Activated gamma-delta T cell (primary cell): ENCODE measurements around the gene WDR3.

Experiments used
- DNase-seq: peaks from one replicate; lab custom pipeline; 2025; lab: John Stamatoyannopoulos, UW

Gene WDR3

DNA sequence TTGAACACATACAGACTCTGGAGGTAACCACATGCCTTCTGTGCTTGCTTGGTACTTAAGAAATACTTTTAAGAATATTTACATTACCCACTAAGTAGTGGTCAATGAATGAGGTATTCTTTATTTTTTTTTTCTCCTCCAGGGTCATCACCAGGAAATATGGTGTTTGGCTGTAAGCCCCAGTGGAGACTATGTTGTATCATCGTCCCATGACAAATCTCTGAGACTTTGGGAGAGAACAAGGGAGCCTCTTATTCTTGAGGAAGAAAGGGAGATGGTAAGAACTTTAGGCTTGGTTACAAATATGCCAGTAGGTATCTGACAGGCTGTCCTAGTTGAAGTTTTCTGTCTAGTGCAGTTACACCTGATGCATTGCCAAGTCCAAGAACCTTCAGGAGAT lies 22.8 kb downstream of the WDR3 start:
- no peak for DNase-seq

DNA sequence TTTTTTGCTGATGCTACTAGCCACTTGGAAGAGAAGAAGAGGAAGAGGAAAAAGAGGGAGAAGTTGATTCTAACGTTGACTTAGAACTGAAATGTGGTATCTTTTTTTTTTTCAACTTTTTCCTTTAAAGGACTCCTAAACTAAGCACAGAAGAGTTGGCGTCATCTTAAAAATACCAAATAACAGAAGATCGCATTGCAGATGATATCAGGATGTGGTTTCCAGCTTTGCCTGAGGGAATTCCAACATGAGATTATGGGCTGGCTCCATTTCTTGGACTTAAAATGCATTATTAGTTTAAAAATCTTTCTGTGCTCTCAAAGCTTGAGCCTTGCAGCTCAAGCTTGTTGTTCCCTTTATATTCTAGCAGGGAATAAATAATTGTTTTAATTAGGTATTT lies 29.8 kb downstream of the WDR3 start:
- no peak for DNase-seq

DNA sequence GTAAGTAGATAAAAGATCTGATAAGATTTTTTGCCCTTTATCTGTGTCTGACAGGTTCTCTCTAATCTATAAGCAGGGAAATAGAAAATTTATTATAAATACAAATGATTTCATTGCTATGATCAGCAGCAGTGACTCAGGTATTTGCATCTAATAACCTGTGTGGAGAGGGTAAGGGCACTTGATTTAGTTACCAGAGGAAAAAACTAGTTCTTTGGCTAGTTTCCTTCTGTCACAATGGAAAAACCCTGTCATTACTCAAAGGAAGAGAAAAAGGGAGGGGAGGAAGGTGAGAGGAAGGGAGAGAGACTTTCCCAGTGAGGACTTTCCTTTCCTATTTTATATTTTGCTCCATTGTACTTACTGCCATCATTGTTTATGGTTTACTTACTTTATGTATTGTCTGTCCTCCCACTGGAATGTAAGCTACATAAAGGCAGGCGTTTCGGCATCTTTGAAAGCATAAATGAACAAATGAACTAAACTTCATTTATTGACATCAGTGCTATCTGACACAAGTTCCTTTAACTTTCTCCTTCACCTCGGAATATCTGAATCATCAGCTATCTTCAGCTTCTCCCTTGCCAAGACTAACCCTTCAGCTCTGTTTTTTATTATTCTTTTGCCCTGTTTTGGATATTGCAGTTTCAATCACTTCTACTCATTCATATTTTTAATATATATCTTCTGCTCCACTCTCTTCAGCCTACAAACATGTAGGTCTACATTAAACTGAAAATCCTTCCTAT lies 34.9 kb downstream of the WDR3 start:
- no peak for DNase-seq

DNA sequence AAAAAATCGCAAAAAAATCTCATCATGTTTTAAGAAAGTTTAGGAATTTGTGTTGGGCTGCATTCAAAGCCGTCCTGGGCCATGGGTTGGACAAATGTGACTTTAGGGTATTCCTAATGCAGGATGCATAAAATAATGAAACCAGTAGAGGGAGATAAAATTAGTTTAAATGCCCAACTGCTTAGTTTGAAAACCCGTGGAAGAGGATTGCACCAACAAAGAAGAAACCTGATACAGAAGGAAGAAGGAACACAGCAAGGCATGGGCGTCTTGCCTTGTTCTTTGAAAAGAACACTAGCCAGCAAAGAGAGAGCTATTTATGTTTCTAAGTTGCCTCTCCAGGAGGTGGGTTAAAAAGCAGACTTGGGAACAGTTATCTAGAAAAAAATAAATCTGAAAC lies 37.9 kb downstream of the WDR3 start:
- no peak for DNase-seq

DNA sequence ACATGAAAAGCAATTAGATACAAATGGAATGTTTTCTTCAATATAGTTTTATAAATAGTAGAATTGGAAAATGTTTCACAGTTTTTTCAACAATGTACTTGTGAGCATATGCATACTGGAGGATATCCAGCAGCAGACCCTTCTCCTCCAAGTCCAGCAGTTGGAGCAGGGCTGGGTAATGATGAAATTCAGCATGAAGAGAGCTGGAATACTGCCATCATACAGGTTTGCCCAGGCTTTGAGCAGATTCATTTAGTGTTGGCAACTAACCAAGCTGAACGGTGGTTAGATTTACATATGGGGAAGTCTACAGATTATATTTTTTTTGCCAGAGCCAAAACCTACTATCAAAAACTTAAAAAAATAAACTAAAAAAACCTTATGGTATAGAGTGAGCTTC lies 38.3 kb downstream of the WDR3 start:
- no peak for DNase-seq

DNA sequence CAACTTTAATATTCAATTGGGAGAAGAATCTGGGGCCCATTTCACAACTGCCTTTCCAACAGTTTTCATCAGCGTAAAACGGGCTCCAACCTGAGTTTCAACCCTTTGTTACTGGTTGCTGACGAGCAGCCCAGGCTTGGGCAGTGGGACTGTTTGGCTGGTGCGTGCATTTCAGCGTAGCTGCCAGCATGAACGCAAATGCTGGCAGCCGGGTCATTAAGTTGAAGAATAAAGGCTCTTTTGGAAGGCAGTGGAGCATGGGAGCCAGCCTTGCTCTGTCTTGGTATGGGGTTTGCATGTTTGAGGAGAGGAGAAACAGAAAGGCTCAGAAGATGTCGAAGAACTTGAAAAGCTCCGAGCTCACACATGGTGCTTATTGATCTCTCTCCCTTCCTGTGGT lies 40.7 kb downstream of the WDR3 start:
- DNase-seq: no peak

DNA sequence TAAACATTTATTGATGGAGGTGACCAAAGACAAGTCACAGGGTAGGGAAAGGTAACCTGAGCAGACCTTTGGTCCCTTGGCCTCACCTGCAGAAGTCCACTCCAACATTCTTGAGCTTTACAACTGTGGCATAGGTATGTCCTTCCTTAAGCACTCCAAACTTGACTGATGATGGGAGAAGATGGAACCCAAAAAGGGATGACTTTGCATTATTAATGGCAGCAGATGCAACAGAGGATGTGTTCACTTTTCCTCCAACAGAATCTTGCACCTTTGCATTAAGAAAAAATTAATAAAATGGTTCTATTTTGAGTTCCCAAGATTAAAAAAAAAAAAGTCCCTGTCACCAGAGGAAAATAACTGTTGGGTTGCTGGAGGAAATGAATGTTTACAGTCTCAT lies 42.2 kb downstream of the WDR3 start:
- no peak for DNase-seq

DNA sequence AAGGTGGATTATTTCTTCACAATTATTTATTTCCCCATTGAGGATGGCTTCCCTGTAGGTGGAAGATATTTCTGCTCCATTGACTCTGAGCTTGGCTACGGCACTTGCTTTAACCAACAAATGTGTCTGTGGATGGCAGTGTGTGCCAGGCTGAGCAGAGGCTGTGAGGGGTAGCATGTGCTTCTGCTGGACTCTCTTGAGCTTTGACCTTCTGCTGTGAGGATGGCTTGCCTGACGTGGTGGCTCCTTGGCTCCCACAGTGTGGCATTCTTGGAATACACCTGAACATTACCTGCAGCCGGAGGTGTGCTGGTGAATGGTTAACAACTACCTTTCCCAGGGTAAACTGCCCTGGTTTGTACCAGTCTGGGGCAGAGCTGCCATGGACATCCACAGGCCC lies 46.8 kb downstream of the WDR3 start:
- no peak for DNase-seq

DNA sequence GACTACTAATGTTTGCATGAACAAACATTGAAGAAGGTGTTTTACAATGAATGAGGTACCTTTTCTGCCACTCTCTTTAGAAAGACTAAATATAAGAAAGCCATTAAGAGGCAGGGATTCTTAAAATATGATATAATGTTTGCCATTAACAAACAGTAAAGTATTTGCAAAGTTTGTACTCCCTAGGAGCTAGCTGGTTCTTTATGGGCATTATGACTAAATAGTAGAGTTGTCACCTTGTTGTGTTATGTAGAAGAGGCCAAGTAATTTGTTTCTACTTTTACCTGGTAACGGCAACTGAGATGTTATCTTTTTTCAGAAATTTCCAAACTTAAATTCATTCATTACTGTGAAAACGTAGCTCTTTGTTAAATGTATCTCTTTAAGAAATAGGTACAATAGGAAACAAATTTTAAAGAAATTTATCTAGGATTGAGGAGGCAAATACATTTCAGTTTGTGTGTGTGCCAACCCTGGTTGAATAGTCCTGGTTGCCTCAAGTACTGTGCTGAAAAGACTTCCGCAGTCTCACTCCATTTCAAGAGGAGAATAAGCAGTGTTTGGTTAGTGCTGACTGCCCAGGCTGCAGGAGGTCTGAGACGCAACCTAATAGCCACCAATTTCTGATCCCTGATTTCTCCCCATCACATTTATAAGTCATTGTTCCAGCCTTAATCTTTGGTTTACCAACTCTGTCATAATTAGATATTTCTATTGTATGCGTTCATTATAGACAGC lies 52.1 kb downstream of the WDR3 start:
- DNase-seq: no peak

DNA sequence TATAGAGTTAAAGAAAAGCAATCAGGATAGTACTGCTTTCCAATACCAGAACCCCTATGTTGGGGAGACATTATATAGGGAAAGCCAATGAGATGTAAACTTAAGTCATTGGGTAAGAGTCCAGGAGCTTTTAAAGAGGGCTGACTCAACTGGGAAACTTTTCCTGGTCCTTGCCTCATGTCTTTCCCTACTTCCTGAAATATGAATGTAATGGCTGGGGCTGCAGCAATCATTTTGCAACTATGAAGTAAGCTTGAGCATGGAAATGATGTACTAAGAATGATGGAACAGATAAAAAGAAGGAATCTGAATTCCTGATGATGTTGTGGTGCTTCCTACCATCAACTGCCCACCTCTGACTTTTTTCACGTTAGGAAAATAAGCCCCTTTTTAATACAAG lies 55.7 kb downstream of the WDR3 start:
- no peak for DNase-seq

DNA sequence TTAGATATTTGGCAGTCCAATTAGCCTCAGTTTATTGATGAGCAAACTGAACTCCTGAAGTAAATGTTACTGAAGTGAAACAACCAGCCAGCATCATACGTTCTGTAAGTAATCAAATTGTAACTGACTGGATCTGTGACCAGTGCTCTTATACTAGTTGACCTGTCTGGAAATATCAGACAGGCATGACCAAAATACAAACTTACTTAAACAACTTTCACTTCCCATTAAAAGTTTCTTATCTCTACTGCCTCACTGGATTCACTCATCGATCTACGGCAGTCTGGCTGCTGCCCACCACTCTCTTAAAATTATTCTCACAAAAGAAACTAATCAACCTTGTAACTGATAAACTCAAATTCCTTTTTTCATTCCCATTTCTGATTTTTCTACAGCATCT lies 56.4 kb downstream of the WDR3 start:
- DNase-seq: no peak

DNA sequence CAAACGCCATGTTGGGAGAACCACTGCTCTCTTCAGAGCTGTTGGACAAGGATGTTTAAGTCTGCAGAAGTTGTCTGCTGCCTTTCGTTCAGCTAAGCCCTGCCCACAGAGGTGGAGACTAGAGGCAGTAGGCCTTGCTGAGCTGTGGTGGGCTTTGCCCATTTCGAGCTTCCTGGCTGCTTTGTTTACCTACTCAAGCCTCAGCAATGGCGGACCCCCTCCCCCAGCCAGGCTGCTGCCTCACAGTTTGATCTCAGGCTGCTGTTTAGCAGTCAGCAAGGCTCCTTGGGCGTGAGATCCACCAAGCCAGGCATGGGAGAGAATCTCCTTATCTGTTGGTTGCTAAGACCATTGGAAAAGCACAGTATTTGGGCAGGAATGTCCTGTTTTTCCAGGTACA lies 74.8 kb downstream of the WDR3 start:
- no peak for DNase-seq

DNA sequence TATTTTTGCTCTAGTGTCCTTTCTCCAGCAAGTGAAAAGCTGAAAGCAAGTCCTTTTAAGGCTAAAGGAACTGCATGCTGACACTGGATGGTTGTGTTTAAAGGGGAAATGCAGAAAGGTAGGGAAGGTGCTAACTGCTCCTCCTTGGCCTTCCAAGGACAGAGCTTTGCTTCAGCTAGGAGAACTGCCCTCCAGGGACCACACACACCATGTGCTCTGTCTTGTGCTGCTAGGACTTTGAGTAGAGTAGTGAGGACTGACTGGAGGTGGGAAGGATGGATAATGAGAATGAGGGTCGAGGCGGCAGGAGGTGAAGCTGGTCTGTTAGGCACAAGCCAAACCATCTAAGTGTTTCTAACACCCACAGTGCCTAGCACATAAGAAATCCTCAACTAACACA lies 77.9 kb downstream of the WDR3 start:
- DNase-seq: no peak

DNA sequence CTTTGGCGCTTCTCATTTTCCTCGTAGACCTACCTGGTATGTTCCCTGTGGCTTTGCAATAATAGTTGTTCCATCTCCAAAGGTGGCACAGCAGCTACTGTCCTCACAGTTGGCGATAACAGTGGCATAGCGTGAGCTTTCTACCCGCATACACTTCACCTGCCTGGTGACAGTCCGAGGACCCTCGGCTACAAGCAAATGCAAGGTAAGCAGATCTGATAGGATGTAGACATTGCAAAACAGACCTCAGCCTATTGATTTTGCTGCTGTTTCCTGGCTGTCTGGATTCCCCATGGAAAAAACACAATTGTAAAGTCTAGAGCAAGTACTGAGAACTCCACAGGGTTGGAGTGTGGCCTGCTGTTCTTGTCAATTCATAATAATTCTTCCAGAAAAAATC lies 78.5 kb downstream of the WDR3 start:
- no peak for DNase-seq

DNA sequence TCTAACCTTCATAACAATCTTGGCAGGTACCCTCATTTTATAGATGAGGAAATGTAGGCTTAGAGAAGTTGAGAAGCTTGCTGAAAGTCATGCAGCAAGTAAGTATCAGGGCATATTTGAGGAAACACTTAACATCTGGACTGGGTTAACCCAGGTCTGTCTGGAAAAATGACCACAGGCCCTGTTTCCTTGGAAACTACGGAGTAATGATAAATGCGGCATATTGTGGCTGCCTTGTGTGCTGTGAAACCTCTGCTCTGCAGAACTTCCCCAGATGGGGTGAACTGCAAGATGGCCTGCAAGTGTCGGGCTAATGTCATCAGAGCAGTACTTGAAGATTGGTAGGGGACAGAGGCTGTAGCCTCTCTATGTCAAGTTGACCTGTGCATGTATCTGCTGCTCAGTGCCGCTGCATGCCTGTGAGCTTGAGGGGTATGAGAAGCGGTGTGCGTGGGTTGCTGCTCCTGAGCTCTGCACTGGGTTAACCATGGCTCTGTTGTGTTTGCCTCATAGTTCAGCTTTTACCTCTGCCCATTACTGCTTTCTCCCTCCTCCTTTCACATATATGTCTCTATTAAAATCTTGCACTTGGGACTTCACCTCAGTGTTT lies 83.1 kb downstream of the WDR3 start:
- DNase-seq: no peak

DNA sequence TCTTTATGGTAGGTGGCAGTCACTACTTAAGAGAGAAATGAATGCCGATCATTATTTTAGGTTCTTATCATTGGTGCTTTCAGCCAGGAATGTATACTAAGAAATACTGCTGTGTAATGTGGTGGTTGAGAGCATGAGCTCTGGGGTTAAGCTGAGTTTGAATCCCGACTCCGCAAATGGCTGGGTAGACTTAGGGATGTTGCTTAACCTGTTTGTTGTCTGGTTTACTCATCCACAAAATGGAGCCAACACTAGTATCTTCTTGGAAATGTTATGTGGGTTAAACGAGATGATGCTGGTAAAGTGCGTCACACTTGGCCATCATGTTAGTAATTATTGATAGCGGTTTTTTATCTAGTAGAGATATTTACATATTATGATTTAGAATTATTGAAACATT lies 83.8 kb downstream of the WDR3 start:
- no peak for DNase-seq

DNA sequence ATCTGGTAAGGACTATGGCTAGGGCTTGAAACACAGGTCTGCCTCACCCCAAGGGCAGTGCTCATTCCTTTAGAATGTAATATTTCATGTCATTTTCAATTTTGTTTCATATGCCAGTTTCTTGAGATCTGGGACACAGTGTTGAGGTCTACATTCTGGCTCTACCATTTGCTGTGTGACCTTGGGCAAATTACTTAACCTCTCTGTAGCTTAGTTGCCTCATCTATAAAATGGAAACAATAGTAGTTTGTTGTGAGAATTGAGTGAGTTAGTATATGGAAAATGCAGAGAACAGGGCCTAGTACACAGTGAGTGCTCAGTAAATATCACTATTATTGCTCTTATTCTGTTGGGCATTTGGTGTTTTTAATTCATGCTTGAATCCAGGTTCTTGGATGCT lies 84.4 kb downstream of the WDR3 start:
- DNase-seq: no peak
